Anterior cingulate cortex (tissue), 58 donors: ENCODE measurements around the gene EDEM1.
A peak's percentile ranks its signal among the peaks of the same experiment; 100 is the strongest.

ENCODE experiments used
- DNase-seq, 58 donors: peaks; one replicate each; lab custom pipeline; 2025; lab: John Stamatoyannopoulos, UW

The EDEM1 gene

GRCh38 chr3:5197470-5198312 lies 10.2 kb downstream of the EDEM1 start:
- no peak for DNase-seq

GRCh38 chr3:5198313-5198677 lies 10.8 kb downstream of the EDEM1 start:
- DNase-seq: no peak

- peak in 1 of 58 donors; percentile 3 for DNase-seq
Measured at GRCh38 chr3:5198986-5199731, 11.7 kb downstream of the EDEM1 start.

GRCh38 chr3:5201536-5201935 lies 14.0 kb downstream of the EDEM1 start:
- DNase-seq: no peak

- no peak for DNase-seq
Measured at GRCh38 chr3:5202222-5202621, 14.7 kb downstream of the EDEM1 start.

- DNase-seq: no peak
Measured at GRCh38 chr3:5205165-5205941, 17.8 kb downstream of the EDEM1 start.

GRCh38 chr3:5210926-5211325 lies 23.4 kb downstream of the EDEM1 start:
- no peak for DNase-seq

- no peak for DNase-seq
Measured at GRCh38 chr3:5212628-5213573, 25.4 kb downstream of the EDEM1 start.

- no peak for DNase-seq
Measured at GRCh38 chr3:5213574-5213966, 26.1 kb downstream of the EDEM1 start.

GRCh38 chr3:5214352-5214751 lies 26.8 kb downstream of the EDEM1 start:
- DNase-seq: no peak

- peak in 1 of 58 donors; percentile 25 for DNase-seq
Measured at GRCh38 chr3:5217824-5218595, 30.5 kb downstream of the EDEM1 start.

GRCh38 chr3:5218815-5219214 lies 31.3 kb downstream of the EDEM1 start:
- no peak for DNase-seq

GRCh38 chr3:5219216-5219615 lies 31.7 kb downstream of the EDEM1 start:
- no peak for DNase-seq

GRCh38 chr3:5220193-5220592 lies 32.7 kb downstream of the EDEM1 start:
- DNase-seq: no peak

GRCh38 chr3:5220667-5221431 lies 33.3 kb downstream of the EDEM1 start:
- no peak for DNase-seq

- no peak for DNase-seq
Measured at GRCh38 chr3:5221701-5222100, 34.2 kb downstream of the EDEM1 start.

- no peak for DNase-seq
Measured at GRCh38 chr3:5222283-5223005, 34.9 kb downstream of the EDEM1 start.

GRCh38 chr3:5226783-5227182 lies 39.3 kb downstream of the EDEM1 start:
- DNase-seq: peak in 1 of 58 donors; percentile 12
